ENCODE data around the gene PACRG.

GRCh38 chr6:162907876-162908481 is 180.2 kb downstream of the PACRG start:
- TF ChIP-seq, protein P1, sequence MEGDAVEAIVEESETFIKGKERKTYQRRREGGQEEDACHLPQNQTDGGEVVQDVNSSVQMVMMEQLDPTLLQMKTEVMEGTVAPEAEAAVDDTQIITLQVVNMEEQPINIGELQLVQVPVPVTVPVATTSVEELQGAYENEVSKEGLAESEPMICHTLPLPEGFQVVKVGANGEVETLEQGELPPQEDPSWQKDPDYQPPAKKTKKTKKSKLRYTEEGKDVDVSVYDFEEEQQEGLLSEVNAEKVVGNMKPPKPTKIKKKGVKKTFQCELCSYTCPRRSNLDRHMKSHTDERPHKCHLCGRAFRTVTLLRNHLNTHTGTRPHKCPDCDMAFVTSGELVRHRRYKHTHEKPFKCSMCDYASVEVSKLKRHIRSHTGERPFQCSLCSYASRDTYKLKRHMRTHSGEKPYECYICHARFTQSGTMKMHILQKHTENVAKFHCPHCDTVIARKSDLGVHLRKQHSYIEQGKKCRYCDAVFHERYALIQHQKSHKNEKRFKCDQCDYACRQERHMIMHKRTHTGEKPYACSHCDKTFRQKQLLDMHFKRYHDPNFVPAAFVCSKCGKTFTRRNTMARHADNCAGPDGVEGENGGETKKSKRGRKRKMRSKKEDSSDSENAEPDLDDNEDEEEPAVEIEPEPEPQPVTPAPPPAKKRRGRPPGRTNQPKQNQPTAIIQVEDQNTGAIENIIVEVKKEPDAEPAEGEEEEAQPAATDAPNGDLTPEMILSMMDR (IDR thresholded peaks at IDR 0.05) = no peak
- no peak for TF ChIP-seq POLR2A (IDR thresholded peaks at IDR 0.05)

Data from ovary (tissue), 3 donors.